ENCODE results near the gene GNB2. TPM values are rescaled to one million over a fixed set of nuclear protein-coding genes. Genes with fewer than 3 reads are reported as not detected.

The GNB2 gene
- total RNA-seq (2014; rRNA removed; shearing (Covaris generic)): 63.4 and 70.6 TPM in 2 replicates

DNA sequence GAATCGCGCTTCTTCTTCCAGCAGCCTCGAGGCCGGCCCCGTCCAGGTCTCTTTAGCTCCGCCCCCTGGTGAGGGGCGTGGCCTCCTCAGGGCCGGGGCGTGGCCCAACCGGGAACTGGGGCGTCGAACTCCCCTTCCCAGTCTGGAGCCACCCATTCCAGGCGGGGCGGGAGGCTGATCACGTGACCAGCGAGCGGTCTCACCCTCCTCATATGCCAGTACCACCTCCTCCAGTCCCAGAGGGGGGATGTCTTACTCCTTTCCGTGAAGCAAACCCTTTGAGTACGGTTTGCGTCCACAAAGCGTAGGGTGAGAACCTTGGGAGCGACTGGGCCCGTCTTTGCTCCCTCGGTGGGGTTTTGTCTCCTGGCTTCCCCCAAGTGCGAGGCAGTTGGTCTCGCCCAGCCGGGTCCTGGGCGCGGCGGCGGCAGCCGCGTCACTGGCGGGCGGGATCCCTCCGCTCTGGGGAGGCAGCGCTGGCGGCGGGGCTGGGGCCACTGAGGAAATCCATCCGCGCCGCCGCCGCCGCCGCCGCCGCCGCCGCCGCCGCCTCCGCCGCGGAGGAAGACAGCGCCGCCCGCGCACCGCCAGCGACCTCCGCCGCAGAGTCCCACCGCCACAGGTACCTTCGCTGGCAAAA is at the start of gene GNB2:
Gene GNB2 (plus strand): TSS at position 439 of the 640 bp plus-strand sequence. CDS start 2,526 bp downstream, outside the sequence.
- peak within 1 kb of the TSS; percentile 96 for H3K27ac ChIP-seq
- DNase-seq (ENCODE audit: low read depth in 1 of 2, low spot score in 2 of 2): peak; percentile 99 to 100

DNA sequence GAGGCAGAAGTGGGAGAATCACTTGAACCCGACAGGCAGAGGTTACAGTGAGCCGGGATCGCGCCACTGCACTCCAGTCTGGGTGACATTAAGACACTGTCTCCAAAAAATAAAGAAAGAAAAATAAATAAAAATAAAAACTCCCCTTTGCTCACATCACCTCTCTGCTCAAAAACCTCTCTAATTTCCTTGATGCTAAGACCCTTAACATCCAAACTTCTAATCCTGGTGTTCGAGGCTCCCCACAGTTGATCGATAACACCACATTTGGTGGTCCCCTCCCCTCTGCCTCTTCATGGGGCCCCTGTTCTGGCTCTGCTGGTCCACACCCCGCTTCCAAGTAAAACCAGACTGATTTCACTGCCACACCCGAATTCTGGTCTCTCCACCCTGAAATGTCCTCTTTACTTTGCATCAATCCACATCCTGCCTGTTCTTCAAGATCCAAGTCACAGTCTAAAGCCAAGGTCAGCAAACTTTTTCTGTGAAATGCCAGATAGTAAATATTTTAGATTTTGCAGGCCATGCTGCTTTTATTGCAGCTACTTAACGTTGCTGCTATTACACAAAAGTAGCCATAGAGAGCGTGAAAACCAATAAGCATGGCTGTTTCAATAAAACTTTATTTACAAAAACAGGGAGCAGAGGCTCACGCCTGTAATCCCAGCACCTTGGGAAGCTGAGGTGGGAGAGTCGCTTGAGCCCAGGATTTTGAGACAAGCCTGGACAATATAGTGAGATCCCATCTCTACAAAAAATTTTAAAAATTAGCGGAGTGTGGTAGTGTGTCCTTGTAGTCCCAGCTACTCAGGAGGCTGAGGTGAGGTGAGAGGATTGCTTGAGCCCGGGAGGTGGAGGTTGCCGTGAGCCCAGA is 49.4 kb upstream of the GNB2 start:
- Histone ChIP-seq H3K4me1 (replicated peaks) (peaks cover 9% of the 10 kb centered on the region; the same call in 1 of the 2 replicates), H3K36me3 (no peaks in the 10 kb centered on the region), H3K27ac (no peak overlapping the region), H3K27me3 (replicated peaks) (no peaks in the 10 kb centered on the region; the same call in 1 of the 2 replicates), H3K4me3 (no peak overlapping the region), H3K9me3 (replicated peaks) (0 out of 2 replicates have a peak, but pooled peaks cover 5% of the 10 kb centered on the region)
- DNase-seq (ENCODE audit: low read depth in 1 of 2, low spot score in 2 of 2): no peak

More for the DNA sequence above, at the start of gene GNB2:
- H3K4me1 ChIP-seq (replicated peaks): peaks cover 12% of the 10 kb centered on the region; the same call in 1 of the 2 replicates
- no peaks in the 10 kb centered on the region for H3K27me3 ChIP-seq (replicated peaks)
- H3K36me3 ChIP-seq: peaks cover 28% of the 10 kb centered on the region
- peak within 1 kb of the TSS; percentile 91 for H3K4me3 ChIP-seq
- H3K9me3 ChIP-seq (replicated peaks): no peaks in the 10 kb centered on the region

- H3K27me3 ChIP-seq (replicated peaks): no peaks in the 10 kb centered on the region; the same call in 1 of the 2 replicates
- no peak overlapping the region for H3K27ac ChIP-seq
- H3K9me3 ChIP-seq (replicated peaks): 0 out of 2 replicates have a peak, but pooled peaks cover 5% of the 10 kb centered on the region
- no peak for DNase-seq (ENCODE audit: low read depth in 1 of 2, low spot score in 2 of 2)
- no peak overlapping the region for H3K4me3 ChIP-seq
- H3K4me1 ChIP-seq (replicated peaks): peaks cover 9% of the 10 kb centered on the region; the same call in 1 of the 2 replicates
- H3K36me3 ChIP-seq: no peaks in the 10 kb centered on the region
These were observed 47.5 kb upstream of the GNB2 start for GRCh38 chr7:100626055-100626454.

- DNase-seq (ENCODE audit: low read depth in 1 of 2, low spot score in 2 of 2): peak; percentile 28 to 83
- 0 out of 2 replicates have a peak, but pooled peaks cover 5% of the 10 kb centered on the region for H3K9me3 ChIP-seq (replicated peaks)
These were observed 46.9 kb upstream of the GNB2 start for GRCh38 chr7:100626530-100627237.

GRCh38 chr7:100627238-100627549 is 46.3 kb upstream of the GNB2 start:
- no peaks in the 10 kb centered on the region for H3K36me3 ChIP-seq
- DNase-seq (ENCODE audit: low read depth in 1 of 2, low spot score in 2 of 2): no peak
- 0 out of 2 replicates have a peak, but pooled peaks cover 5% of the 10 kb centered on the region for H3K9me3 ChIP-seq (replicated peaks)
- H3K27me3 ChIP-seq (replicated peaks): peaks cover 5% of the 10 kb centered on the region
- no peak overlapping the region for H3K27ac ChIP-seq
- H3K4me3 ChIP-seq: no peak overlapping the region; the same call in 1 of the 2 replicates
- H3K4me1 ChIP-seq (replicated peaks): peaks cover 9% of the 10 kb centered on the region; the same call in 1 of the 2 replicates

More at GRCh38 chr7:100626530-100627237, 46.9 kb upstream of the GNB2 start:
- peaks cover 9% of the 10 kb centered on the region; the same call in 1 of the 2 replicates for H3K4me1 ChIP-seq (replicated peaks)
- no peak overlapping the region for H3K27ac ChIP-seq
- no peaks in the 10 kb centered on the region for H3K36me3 ChIP-seq
- peak overlapping the region; percentile 21 for H3K4me3 ChIP-seq
- peaks cover under 1% of the 10 kb centered on the region for H3K27me3 ChIP-seq (replicated peaks)

- DNase-seq (ENCODE audit: low read depth in 1 of 2, low spot score in 2 of 2): no peak
- no peaks in the 10 kb centered on the region for H3K36me3 ChIP-seq
- no peak overlapping the region for H3K27ac ChIP-seq
- peaks cover 15% of the 10 kb centered on the region for H3K4me1 ChIP-seq (replicated peaks)
- 0 out of 2 replicates have a peak, but pooled peaks cover 5% of the 10 kb centered on the region for H3K9me3 ChIP-seq (replicated peaks)
- peaks cover 21% of the 10 kb centered on the region for H3K27me3 ChIP-seq (replicated peaks)
- no peak overlapping the region for H3K4me3 ChIP-seq
These were observed 44.3 kb upstream of the GNB2 start for GRCh38 chr7:100629117-100629716.

- Histone ChIP-seq H3K27ac (no peak overlapping the region), H3K27me3 (replicated peaks) (peaks cover 21% of the 10 kb centered on the region), H3K4me1 (replicated peaks) (peaks cover 15% of the 10 kb centered on the region), H3K36me3 (no peaks in the 10 kb centered on the region), H3K9me3 (replicated peaks) (0 out of 2 replicates have a peak, but pooled peaks cover 5% of the 10 kb centered on the region), H3K4me3 (no peak overlapping the region)
- no peak for DNase-seq (ENCODE audit: low read depth in 1 of 2, low spot score in 2 of 2)
These were observed 43.5 kb upstream of the GNB2 start for GRCh38 chr7:100630066-100630465.

DNA sequence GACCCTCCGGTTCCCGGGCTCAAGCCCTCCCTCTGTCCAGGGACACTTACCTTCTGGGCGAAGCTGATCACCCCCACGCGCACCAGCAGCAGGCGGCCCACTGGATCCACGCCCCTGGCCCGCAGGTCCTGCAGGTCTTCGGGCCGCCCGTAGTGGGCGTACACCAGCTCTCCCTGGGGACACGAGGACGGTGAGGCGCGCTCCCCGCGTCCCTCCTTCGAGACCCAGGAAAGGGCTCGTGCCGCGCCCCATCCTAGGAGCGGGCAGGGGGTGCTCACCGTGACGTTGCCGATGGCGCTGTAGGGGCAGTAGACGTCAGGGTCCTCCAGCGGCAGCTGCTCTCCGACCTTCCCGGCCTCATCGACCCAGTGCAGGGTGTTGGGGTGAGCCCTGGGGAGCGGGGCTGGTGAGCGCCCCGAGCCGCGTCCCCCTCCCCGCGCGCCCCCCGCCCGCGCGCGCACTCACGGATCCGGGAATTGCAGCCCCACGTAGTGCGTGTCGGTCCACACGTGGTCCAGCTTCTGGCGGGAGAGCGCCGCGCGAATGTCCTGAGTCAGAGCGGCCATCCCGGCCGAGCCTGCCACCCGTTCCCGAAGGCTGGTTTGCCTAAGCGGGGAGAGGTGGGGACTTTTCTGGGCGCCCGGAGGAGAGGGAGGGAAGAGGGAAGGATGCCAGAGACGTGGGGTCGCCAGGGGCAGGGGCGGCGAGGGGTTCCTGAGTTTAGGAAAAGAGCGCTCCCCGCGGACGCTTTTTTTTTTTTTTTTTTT is 40.4 kb upstream of the GNB2 start:
- H3K27ac ChIP-seq: no peak overlapping the region
- H3K9me3 ChIP-seq (replicated peaks): no peaks in the 10 kb centered on the region
- H3K4me3 ChIP-seq: no peak overlapping the region
- H3K36me3 ChIP-seq: no peaks in the 10 kb centered on the region
- no peak for DNase-seq (ENCODE audit: low read depth in 1 of 2, low spot score in 2 of 2)
- H3K4me1 ChIP-seq (replicated peaks): peaks cover 6% of the 10 kb centered on the region
- peaks cover 29% of the 10 kb centered on the region for H3K27me3 ChIP-seq (replicated peaks)

DNA sequence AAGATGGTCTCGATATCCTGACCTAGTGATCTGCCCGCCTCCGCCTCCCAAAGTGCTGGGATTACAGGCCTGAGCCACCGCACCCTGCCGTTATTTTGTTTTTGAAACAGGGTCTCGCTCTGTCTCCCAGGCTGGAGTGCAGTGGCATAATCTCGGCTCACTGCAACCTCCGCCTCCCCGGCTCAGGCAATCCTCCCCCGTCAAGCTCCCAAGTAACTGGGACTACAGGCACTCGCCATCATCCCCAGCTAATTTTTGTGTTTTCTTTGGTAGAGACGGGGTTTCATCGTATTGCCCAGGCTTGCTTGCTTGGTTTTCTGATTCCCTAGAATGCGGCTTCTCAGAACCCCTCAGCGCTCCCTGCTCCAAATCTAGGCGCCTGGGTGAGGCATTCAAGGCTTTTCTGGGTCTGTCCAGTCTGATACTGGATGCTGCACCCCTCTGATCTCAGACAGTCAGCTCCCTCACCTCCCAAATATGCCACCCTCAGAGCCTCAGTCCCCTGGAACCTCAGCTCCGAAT is 33.5 kb upstream of the GNB2 start:
- DNase-seq (ENCODE audit: low read depth in 1 of 2, low spot score in 2 of 2): no peak
- no peaks in the 10 kb centered on the region for H3K4me1 ChIP-seq (replicated peaks)
- H3K36me3 ChIP-seq: no peaks in the 10 kb centered on the region
- H3K9me3 ChIP-seq (replicated peaks): no peaks in the 10 kb centered on the region
- H3K27me3 ChIP-seq (replicated peaks): peaks cover 26% of the 10 kb centered on the region
- H3K4me3 ChIP-seq: no peak overlapping the region
- H3K27ac ChIP-seq: no peak overlapping the region

DNA sequence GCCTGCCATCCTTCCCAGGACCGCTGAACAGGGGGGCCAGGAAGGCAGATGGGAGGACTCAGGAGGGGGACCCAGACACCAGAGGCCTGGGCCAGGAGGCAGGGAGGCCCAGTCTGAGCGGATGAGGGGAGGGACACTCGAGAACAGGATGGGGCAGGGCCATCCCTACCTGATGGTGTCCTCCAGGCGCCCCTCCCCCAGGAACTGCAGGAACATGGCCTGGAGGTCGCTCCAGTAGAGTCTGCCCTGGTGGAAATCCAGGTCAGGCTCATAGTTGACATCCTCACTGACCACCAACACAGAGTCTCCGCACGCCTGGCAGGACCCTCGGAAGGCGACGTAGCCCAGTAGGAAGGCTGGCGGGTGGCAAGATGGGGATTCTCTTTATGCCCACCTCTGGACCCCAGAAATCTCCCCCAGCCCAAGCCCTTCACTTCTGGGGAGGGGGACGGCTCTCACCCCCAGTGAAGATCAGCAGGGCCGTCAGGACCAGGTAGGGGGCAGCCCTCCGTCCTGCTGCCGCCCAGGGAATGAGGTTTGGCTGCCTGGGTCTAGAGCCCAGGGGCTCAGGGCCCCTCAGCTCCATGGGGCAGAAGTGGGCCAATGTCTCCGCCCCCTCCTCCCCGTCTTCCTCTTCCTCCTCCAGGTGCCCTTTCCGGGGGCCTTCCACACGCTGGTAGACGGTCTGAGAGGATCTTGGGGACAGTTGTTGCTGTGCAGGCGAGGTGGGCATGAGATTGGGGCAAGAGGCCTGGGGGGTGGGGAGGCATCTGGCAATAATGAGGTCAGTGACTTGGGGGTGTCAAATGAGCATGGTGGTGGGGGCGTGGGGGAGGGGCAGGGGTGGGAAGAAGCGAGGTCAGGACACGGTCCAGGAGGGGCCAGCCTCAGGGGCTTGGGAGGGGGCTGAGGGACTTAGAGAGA is 32.8 kb upstream of the GNB2 start:
- no peak overlapping the region for H3K27ac ChIP-seq
- H3K4me1 ChIP-seq (replicated peaks): no peaks in the 10 kb centered on the region
- no peak overlapping the region for H3K4me3 ChIP-seq
- no peak for DNase-seq (ENCODE audit: low read depth in 1 of 2, low spot score in 2 of 2)
- H3K36me3 ChIP-seq: no peaks in the 10 kb centered on the region
- H3K27me3 ChIP-seq (replicated peaks): peaks cover 33% of the 10 kb centered on the region
- H3K9me3 ChIP-seq (replicated peaks): no peaks in the 10 kb centered on the region

DNA sequence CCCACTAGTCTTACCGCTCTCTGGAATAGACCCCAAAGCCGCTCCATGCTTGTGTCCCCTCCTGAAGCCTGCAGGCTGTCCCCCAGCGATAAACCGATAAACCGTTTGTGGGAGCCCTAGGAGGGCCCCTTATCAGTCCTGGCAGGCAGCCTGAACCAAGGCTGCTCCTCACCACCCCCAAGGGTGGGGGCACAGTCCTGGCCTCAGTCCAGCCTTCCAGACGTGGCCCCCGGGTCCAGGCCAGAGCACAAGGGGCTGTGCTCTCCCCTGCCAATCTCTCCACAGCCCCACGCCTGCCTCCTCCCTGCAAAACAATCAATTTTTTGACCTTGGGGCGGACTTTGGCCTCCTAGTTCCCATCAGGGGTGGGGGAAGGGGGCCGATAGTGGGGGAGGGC is 32.1 kb upstream of the GNB2 start, which contains the start of gene TFR2:
Gene TFR2 (minus strand): TSS at position 90 of the 397 bp plus-strand sequence. CDS start 43 bp downstream, at position 47.
- Histone ChIP-seq H3K36me3 (no peaks in the 10 kb centered on the region), H3K4me1 (replicated peaks) (no peaks in the 10 kb centered on the region), H3K9me3 (replicated peaks) (no peaks in the 10 kb centered on the region), H3K27ac (no peak within 1 kb of the TSS), H3K27me3 (replicated peaks) (peaks cover 40% of the 10 kb centered on the region), H3K4me3 (no peak within 1 kb of the TSS)
- DNase-seq (ENCODE audit: low read depth in 1 of 2, low spot score in 2 of 2): no peak

Measured in SJSA1 (cell line).